Parathyroid adenoma (tissue), 2 donors: ENCODE data around the gene RPRD1A.
"Not testable (repeated sequence)": the region's sequence is repeated elsewhere in the genome, so short reads cannot be mapped to it uniquely, and the experiment has no call there.

ENCODE experiments used
- H2AFZ ChIP-seq: fragments of 300-600 bp; sonication (generic); one replicate; pipeline ENCODE4 v1.7.0; 2017; ENCODE audit warnings: antibody characterized with exemption, mild to moderate bottlenecking
- H3K27ac ChIP-seq: fragments of 300-600 bp; sonication (generic); one replicate; pipeline ENCODE4 v1.7.0; 2017
- H3K27me3 ChIP-seq: fragments of 300-600 bp; sonication (generic); one replicate; pipeline ENCODE4 v1.7.0; 2017; ENCODE audit warnings: low read length; ENCODE audit not compliant: control insufficient read depth, insufficient read depth
- H3K36me3 ChIP-seq: fragments of 300-600 bp; sonication (generic); one replicate; pipeline ENCODE4 v1.7.0; 2017; ENCODE audit warnings: low read length; ENCODE audit not compliant: control insufficient read depth, insufficient read depth
- H3K4me1 ChIP-seq: fragments of 300-600 bp; sonication (generic); one replicate; pipeline ENCODE4 v1.7.0; 2017; ENCODE audit warnings: control low read depth
- H3K4me2 ChIP-seq: fragments of 300-600 bp; sonication (generic); one replicate; pipeline ENCODE4 v1.7.0; 2017; ENCODE audit warnings: low read length
- H3K4me3 ChIP-seq: fragments of 300-600 bp; sonication (generic); one replicate; pipeline ENCODE4 v1.7.0; 2017; ENCODE audit warnings: low read depth, low read length
- H3K79me2 ChIP-seq: fragments of 300-600 bp; sonication (generic); one replicate; pipeline ENCODE4 v1.7.0; 2017; ENCODE audit warnings: control low read depth
- H3K9ac ChIP-seq: fragments of 300-600 bp; sonication (generic); one replicate; pipeline ENCODE4 v1.7.0; 2017; ENCODE audit warnings: mild to moderate bottlenecking
- H3K9me3 ChIP-seq: fragments of 300-600 bp; sonication (generic); one replicate; pipeline ENCODE4 v1.7.0; 2017; ENCODE audit warnings: low read length; ENCODE audit not compliant: control insufficient read depth
- CTCF ChIP-seq: fragments of 300-600 bp; sonication (generic); IDR thresholded peaks from one replicate; pipeline ENCODE4 v1.7.0; 2017; ENCODE audit warnings: antibody characterized with exemption, mild to moderate bottlenecking
- donor health status: primary hyperparathyroidism.

The RPRD1A gene

DNA sequence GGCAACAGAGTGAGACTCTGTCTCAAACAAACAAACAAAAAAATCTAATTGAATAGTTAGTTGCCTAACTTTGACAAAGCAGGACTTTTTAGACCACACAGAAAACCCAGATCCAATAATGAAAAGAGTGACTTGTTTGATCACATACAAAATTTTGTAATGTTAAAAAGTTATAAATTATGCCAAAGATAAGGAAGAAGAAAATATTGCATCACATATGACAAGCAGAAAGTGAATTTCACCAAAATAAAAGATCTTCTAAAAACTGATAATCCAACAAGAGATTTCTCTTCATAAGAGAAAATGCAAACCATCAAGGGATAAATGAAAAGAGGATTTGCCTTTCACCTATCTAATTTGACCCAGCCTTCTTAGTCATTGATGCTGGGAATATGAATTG, 97.7 kb downstream of the RPRD1A start:
- H3K4me1 ChIP-seq = peaks cover 15% of the 10 kb centered on the region
- TF ChIP-seq CTCF = no peak
- no peak overlapping the region for H3K27ac ChIP-seq
- no peaks in the 10 kb centered on the region for H3K36me3 ChIP-seq
- no peak overlapping the region for H2AFZ ChIP-seq
- H3K9me3 ChIP-seq = no peaks in the 10 kb centered on the region
- peaks cover 3% of the 10 kb centered on the region for H3K79me2 ChIP-seq
- H3K27me3 ChIP-seq = no peaks in the 10 kb centered on the region
- no peak overlapping the region for H3K9ac ChIP-seq
- H3K4me3 ChIP-seq = no peak overlapping the region
- H3K4me2 ChIP-seq = no peak overlapping the region

- peaks cover 3% of the 10 kb centered on the region for H3K79me2 ChIP-seq
- H3K4me2 ChIP-seq = no peak overlapping the region
- TF ChIP-seq CTCF = no peak
- H3K4me3 ChIP-seq = no peak overlapping the region
- H3K9ac ChIP-seq = no peak overlapping the region
- H3K4me1 ChIP-seq = peaks cover 6% of the 10 kb centered on the region
- no peak overlapping the region for H3K27ac ChIP-seq
- no peaks in the 10 kb centered on the region for H3K36me3 ChIP-seq
- no peaks in the 10 kb centered on the region for H3K9me3 ChIP-seq
- H2AFZ ChIP-seq = no peak overlapping the region
- no peaks in the 10 kb centered on the region for H3K27me3 ChIP-seq
Observed at GRCh38 chr18:35968278-35968880, 99.0 kb downstream of the RPRD1A start.

- H3K27me3 ChIP-seq, H3K4me3 ChIP-seq, H3K9me3 ChIP-seq, H3K27ac ChIP-seq, H3K4me1 ChIP-seq, H3K4me2 ChIP-seq, H3K36me3 ChIP-seq, H3K9ac ChIP-seq, H2AFZ ChIP-seq, H3K79me2 ChIP-seq: not testable (repeated sequence)
Observed at GRCh38 chr18:35967866-35968265, 99.5 kb downstream of the RPRD1A start.

GRCh38 chr18:35964319-35964718, 103.0 kb downstream of the RPRD1A start:
- H3K27me3 ChIP-seq = no peaks in the 10 kb centered on the region
- TF ChIP-seq CTCF = no peak
- no peaks in the 10 kb centered on the region for H3K36me3 ChIP-seq
- H3K27ac ChIP-seq = no peak overlapping the region
- H3K4me3 ChIP-seq = no peak overlapping the region
- H3K79me2 ChIP-seq = no peaks in the 10 kb centered on the region
- H3K4me2 ChIP-seq = no peak overlapping the region
- no peak overlapping the region for H2AFZ ChIP-seq
- no peaks in the 10 kb centered on the region for H3K4me1 ChIP-seq
- H3K9me3 ChIP-seq = no peaks in the 10 kb centered on the region
- no peak overlapping the region for H3K9ac ChIP-seq

- no peak overlapping the region for H3K4me3 ChIP-seq
- no peak overlapping the region for H2AFZ ChIP-seq
- no peak for TF ChIP-seq CTCF
- no peaks in the 10 kb centered on the region for H3K9me3 ChIP-seq
- no peak overlapping the region for H3K27ac ChIP-seq
- H3K27me3 ChIP-seq = no peaks in the 10 kb centered on the region
- H3K9ac ChIP-seq = no peak overlapping the region
- no peaks in the 10 kb centered on the region for H3K4me1 ChIP-seq
- no peaks in the 10 kb centered on the region for H3K36me3 ChIP-seq
- no peaks in the 10 kb centered on the region for H3K79me2 ChIP-seq
- H3K4me2 ChIP-seq = no peak overlapping the region
Observed at GRCh38 chr18:35962320-35962719, 105.0 kb downstream of the RPRD1A start.
